ENCODE measurements around the gene LMOD3.
A peak's percentile ranks its signal among the peaks of the same experiment; 100 is the strongest.

Gene LMOD3

GRCh38 chr3:69090021-69090420, 32.4 kb downstream of the LMOD3 start:
- DNase-seq = no peak

- DNase-seq = peak; percentile 31 to 38
Observed at GRCh38 chr3:69088063-69088462, 34.3 kb downstream of the LMOD3 start.

DNA sequence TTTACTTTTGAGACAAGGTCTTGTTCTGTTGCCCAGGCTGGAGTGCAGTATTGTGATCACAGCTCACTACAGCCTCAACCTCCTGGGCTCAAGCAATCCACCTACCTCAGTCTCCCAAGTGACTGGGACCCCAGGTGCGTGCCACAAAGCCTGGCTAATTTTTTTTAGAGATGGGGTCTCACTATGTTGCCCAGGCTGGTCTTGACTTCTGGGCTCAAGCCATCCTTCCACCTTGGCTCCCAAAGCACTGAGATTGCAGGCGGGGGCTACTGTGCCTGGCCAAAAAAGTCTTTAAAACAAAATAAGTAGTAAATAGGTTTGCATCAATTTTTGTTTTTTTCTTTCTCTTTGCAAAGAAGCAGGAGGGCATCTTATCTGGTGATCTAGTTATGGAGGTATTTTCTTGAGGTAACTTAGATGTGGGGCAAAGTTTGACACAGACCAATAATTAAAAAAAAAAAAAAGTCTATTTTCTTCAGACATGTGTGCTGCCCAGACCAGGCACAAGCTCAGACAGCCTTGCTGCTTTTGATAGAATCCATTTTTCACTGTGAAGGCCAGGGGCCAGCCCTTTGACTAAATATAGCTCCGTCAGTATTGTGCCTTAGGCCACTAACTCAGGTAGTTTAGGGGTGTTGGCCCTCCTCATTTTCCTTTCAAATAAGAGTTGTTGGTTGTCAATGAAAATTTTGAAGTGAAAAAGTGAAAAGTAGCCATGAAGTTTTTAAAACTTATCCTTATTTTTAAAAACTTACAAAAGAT, 35.2 kb downstream of the LMOD3 start:
- DNase-seq = no peak

DNA sequence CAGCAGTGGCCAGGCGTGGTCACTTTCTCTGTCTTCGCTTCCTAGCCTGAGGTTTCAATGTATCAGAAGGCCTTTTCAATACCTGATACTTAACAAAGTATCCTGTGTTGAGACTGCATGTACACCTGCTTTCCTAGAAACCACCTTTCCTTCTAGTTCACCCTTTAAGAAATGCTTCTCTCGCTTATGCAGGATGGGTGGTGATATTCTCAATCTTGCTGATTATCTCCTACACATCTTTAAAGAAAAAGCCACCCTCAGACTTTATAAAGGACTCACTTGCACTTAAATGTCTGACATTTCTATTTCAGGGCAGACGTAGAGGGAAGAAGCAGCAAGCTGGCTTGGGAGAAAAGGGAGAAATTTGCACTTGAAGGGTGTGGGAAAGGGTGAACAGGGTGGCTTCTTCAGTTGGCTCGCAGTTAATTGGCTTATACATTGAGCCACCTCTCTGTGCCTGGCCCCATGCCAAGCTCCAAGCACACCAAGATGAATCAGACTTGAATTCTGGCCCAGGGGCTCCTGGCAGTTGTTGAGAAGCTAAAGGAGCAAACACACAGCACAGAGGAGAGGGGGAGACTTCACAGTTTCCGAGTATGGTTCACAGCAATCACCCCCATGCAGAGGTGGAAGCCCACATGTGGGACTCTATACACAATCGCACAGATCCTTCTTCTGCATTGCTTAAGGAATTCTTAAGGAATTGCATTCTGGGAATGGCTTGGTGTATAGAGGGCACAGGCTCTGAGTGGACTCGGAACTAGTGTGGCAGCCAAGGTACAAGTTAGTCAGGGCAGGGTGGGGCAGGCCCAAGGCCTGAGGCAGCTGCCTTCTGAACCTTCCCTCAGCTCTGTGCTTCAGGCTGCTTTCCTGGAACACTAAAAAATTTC, 36.3 kb downstream of the LMOD3 start:
- DNase-seq = peak; percentile 59 to 67

DNA sequence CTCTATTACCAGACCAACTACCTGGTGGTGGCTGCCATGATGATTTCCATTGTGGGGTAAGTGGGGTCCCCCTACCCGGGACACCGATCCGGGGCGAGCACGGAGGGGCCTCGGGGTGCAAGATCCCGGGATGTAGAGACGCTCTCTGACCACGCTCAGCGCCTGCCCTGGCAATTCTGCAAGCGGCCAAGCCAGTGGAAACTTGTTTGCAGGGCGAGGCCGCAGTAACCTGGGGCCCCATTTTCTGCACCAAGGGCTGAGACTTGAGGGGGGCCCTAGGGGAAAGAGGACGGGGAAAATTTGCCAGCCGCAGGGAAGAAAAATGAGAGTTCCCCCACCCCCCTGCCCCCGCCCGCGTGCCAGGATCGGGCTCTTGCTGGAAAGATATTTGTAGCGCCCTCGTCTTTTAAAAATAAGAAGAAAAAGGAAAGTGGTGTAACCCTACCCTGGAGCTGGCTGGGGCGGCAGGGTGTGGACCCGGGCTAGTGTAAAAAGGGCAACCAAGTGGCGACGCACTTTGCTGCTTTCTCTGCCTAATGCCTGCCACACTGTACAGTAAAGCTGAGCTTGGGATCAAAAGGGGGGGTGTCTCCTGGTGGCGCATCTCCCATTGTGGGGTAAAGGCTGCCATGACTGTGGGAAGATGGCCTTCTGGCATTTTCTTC, 37.1 kb downstream of the LMOD3 start:
- peak; percentile 24 to 28 for DNase-seq

DNA sequence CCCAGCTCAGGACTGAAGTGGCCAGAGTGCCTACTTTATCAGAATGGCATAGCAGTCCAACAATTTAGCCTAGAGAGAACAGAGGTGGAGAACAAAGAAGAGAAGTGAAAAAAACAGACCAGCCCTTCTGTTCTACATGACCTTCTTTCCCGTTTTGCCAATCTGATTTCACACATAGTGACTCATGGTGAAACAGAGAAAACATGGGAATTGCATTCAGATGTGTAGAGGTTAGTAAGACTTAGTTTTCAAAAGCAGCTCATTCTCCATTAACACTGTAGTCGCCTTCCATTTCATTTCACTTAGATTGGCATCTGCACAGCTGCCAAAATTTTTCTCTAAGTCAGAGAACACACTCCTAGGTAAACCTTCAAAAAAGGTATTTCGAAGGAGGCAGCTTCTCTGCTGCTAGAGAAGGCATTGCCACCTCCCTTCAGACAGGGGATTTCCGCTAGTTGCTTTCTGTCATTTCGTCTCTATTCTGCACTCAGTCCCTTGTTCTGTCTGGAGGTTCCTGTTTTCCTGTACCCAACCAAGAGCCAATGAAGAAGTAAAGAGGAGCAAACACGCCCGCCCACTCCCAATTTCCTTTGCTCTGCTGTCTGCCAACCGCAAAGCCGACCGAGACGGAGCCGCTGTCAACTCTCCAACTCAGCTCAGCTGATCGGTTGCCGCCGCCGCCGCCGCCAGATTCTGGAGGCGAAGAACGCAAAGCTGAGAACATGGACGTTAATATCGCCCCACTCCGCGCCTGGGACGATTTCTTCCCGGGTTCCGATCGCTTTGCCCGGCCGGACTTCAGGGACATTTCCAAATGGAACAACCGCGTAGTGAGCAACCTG, 37.8 kb downstream of the LMOD3 start, which contains the start of gene ARL6IP5:
ARL6IP5 (plus strand) TSS at position 612 of the 842 bp plus-strand sequence; CDS start at position 723, 111 bp downstream.
- peak; percentile 96 to 99 for DNase-seq

DNA sequence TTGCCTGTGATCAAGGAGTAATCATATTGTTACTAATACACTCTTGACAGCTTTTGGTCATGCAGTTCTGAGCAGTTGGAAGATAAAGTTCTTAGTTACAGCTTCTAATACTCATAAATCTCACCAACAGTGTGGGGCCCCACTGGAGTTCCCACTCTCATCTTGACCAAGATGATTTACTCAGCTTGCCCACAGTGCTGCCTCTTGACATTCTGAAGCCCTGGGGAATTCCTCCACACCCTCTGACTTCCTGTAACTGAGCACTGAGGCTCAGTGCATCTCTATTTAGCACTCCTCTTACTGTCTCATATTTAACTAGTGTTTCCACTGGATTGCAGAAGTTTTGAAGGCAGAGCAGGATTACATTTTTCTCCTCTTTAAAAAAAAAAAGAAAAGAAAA, 39.6 kb downstream of the LMOD3 start:
- DNase-seq = peak; percentile 75 to 87

- no peak for DNase-seq
Observed at GRCh38 chr3:69082361-69082760, 40.0 kb downstream of the LMOD3 start.

GRCh38 chr3:69081583-69082262, 40.7 kb downstream of the LMOD3 start:
- no peak for DNase-seq

DNA sequence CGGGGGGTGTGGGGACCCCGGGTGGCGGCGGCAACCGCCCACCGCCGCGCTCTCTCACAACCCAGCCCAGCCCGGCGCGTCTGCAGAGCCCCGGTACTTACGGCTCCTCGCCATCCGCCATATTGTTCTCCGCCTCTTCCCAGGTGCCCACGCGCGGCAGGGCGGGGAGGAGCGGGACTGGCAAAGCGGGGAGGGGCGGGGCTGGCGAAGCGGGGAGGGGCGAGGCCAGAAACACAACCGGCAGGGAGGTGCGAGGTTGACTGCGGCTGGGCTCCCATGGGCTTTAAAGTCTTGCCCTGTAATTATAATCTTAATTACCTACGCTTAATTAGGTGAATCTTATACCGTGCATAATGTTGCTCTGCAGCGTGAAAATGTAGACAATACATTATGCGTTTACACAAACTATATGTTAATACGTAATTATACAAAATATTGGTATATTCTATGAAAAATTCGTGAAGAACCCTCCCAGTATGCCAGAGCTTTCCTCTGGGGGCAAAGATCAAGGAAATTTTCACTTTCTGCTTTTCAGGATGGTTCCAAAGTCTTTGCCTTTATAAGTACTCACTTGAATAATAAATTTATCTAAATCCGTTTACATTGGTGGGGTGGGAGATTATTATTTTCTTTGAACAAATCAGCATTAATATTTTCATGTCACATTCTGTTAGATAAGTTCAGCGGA, 42.0 kb downstream of the LMOD3 start, which contains the start of gene UBA3:
UBA3 (minus strand) TSS at position 133 of the 688 bp plus-strand sequence; CDS start at position 121, 12 bp downstream.
- DNase-seq = peak; percentile 88 to 91

DNA sequence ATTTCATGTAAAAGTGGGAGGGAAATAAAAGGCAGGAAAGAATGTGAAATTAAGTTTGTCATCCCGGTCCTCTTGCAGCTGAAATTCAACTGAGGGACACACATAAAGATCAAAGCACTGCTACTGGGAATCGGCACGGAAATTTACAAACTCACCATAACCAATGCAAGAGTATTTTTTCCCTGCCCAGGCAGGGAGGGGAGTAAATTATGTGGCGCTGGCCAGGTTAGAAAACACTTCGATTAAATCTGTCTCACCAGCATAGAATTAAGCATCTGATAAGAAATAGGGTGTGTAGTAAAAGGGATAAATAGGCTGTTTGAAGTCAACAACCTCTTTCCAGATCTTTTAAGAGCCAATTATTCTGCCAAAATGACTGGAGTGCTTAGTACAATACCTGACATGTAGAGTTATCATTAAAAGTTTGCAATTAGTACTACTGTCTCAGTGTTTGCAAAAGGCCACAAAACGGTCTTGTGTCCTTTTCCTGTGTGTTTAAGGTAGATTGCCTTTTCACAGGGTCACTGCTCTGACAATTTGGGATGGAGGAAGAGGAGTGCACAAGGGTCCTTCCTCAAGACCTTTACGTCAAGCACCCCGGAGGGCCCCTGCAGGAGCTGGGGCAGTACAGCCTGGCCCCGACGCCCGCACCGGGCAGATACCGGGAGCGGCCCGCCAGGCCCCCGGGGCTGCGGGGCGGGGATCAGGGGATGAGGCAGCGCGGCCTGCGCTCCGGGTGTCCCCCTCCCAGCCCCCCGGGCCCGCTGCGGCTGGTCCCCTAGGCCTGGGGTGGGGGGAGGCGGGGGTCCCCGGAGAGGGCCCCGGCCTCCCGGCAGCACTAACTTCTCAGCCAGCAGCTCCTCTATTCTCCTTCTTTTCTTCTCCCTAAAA, 42.9 kb downstream of the LMOD3 start:
- DNase-seq = no peak

DNA sequence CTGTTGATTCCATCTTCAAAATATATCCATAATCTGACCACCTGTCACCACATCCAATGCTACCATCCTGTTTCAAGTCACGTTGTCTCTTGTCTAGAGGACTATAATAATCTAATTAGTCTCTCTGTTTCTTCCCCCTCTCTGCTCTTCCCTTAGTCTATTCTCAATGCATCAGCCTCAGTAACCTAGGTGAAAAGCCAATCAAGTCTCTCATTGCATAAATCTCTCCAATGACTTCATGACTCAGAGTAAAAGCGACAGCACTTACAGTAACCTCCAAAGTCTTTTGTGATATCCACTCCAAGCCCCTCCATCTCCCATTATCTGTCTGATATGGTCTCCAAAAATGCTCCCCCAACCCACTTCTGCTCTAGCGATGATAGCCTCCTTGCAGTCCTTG, 49.5 kb downstream of the LMOD3 start:
- DNase-seq = no peak

DNA sequence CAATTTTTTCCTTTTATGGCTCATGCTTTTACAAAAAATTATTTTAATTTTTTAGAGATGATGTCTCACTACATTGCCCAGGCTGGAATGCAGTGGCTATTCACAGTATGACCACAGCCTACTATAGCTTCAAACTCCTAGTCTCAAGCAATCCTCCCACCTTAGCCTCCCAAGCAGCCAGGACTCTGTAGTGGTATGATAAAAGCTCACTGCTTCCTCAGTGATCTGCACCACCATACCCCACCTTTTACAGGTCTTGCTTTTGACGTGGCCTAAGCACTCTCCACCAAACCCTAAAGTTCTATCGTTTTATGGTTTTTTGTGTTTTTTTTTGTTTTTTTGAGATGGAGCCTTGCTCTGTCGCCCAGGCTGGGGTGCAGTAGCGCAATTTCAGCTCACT, 56.3 kb downstream of the LMOD3 start:
- no peak for DNase-seq

DNA sequence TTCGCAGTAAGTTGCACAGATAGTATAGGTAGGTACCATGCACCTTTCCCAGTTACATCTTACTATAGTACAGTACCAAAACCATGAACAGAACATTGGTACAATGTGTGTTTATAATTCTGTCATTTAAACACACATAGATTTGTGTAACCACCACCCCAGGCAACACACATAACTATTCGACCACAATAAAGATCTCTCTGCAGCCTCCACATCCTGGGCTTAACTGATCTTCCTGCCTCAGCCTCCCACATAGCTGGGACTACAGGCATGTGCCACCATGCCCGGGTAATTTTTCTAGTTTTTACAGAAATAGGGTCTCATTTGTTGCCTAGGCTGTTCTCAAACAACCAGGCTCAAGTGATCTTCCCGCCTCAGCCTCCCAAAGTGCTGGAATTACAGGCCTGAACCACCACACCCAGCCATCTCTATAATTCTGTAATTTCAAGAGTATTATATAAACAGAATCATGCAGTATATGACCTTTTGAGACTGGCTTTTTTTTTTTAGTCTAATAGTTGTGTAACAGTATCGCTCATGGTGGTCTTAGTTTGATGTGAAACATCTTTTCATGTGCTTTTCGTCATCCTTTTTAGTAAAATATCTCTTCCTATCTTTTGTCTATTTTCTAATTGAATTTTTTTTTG, 57.0 kb downstream of the LMOD3 start:
- DNase-seq = no peak

GRCh38 chr3:69063636-69064035, 58.8 kb downstream of the LMOD3 start:
- DNase-seq = no peak

GRCh38 chr3:69059688-69060087, 62.7 kb downstream of the LMOD3 start:
- DNase-seq = no peak

DNA sequence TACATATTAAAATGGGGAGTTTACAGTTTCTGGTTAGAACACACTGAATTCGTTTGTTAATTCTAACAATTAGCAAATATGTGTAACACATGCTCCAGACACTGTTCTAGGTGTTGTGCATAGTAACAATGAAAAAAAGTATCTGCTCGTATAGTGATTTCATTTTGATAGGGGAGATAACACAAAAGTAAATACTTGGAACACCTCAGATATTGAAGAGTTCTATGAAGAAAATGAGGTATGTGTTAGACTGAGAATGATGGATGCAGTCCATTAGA, 63.5 kb downstream of the LMOD3 start:
- no peak for DNase-seq

- DNase-seq = peak; percentile 6 to 20
Observed at GRCh38 chr3:69058180-69058946, 64.0 kb downstream of the LMOD3 start.
